Ramos (cell line): ENCODE measurements around the gene CCDC149.

Source experiments
- in situ Hi-C: fragments of 300-500 bp; cut with MboI; formaldehyde crosslinking; loops from one replicate; pipeline ENCODE4 v1.14.3; 2022; ENCODE audit warnings: low sequenced_read_pairs; ENCODE audit not compliant: unreplicated experiment

The CCDC149 gene

GRCh38 chr4:24849351-24849750 lies 63.5 kb downstream of the CCDC149 start:
- in situ Hi-C loops: no loop called here

DNA sequence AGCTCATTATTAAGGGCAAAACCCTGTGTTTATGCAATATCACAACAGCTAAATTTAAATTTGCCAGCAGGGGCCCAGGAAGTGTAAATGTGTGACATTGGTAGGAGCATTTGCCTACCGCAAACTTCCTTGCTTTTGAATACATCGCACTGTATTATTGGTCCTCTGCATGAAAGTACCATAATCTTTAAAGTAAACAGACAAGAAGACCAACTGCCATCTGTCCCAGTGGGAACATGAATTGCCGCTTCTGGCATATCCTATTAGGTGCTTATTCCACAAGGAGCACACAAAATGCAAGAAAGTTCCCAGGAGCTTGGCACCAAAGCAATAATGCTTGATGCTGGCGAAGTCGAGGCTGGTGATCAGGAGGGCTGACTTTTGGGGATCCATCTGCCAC lies 66.1 kb downstream of the CCDC149 start:
- in situ Hi-C loops: no loop called here

GRCh38 chr4:24845902-24846301 lies 66.9 kb downstream of the CCDC149 start:
- in situ Hi-C loops: no loop called here

DNA sequence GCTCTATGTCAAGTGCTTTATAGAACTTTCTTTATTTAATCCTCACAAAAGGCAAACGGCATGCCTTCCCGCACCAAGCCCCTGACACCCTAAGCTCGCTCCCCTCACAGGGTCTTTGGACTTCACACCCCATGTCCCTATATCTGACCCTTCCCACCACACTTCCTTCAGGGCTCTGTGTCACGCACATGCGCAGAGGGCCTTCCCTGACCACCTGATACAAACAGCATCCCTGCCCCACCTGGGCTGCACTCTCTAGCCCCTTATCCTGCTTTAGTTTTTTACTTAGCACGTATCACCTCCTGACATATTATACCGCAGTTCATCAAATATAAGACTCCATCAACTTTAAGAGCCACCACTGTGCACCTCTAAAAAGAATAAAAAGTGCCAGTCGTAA lies 67.7 kb downstream of the CCDC149 start:
- in situ Hi-C loops: no loop called here

- in situ Hi-C loops: no loop called here
Observed at GRCh38 chr4:24843096-24843495, 69.7 kb downstream of the CCDC149 start.

DNA sequence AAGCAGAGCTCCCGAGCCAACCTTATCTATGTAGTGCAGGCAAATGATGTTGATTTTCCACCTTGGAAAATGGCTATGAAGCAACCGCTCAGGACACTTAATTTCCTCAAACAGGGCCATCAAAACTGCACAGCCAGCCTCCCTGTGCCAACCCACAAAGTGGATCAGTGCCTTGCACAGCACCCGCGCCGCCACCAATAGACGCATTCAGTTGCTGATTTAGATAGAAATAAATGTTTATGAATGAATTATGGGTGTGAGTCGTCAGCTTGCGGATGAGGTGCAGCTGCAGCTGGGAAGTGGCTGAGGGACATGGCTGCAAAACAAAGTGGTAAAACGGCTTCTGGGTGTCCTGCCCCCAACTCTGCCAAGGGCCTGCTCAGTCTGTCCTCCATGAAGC lies 70.5 kb downstream of the CCDC149 start:
- in situ Hi-C loops: no loop called here

DNA sequence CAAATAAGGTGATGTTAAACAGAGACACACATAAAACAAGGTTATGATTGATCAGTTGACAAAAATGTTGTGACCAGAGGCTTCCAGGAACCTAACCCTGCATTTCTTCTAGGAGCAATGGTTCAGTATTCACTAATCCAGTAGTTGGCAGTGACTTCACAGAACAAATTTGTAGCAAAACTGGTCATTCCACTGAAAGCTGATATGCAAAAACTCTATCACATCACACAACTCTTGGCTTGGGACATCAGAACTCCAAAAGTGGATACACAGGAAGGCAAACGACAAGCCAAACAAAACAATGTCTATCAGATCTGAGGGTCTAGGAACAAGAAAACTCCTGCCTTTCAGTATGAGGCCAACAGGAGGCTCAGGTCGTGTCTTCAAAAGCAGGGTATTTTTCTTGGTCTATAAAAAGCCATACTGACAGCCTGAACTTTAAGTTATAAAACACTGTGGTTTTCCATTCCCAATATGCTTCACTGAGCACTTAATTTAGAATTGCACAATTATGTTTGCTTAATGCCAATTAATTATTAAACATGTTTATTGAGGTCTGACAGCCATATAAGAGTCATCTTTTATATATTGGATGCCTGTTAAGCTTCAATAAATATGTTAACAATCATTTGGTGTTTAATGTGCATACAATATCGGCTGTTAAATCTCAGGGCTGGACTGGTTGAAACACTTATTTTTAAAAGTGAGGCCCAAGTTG lies 71.9 kb downstream of the CCDC149 start:
- in situ Hi-C loops: no loop called here

DNA sequence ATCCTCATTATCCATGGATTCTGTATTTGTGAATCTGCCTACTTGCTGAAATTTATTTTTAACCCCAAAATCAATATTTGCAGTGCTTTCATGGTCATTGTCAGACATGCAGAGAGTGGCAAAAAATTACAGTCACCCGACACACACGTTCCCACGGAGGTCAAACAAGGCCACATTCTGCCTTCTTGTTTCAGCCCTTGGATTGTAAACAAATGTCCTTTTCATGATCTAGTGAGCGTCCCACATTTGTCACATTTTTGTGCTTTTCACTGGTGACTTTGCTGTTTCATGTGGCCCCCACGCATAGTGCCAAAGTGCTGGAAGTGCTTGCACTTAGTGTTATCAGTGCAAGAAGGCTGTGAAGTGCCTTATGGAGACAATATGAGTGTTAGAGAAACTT lies 72.5 kb downstream of the CCDC149 start:
- in situ Hi-C loops: no loop called here

GRCh38 chr4:24837781-24838180 lies 75.1 kb downstream of the CCDC149 start:
- in situ Hi-C loops: no loop called here

DNA sequence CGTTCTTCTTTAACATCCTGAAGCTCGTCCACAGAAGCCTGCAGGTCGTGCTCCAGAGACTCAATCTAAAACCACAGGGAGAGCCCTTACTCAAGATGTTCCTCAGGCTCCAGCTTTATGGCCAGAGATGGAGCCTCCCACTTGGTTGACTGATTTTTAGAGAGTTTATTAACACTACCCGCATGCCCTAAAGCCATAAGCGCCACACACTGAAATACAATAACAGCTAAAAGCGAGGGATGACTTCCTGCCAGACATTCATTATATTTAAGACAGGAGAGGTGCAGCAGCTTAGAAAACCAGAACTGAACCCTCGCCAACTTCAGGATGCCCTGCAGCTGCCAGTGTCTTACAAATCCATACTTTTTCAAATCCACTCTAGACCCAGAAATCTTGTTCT lies 75.5 kb downstream of the CCDC149 start:
- in situ Hi-C loops: no loop called here

GRCh38 chr4:24836661-24837242 lies 76.1 kb downstream of the CCDC149 start:
- in situ Hi-C loops: no loop called here

GRCh38 chr4:24835696-24836095 lies 77.1 kb downstream of the CCDC149 start:
- in situ Hi-C loops: no loop called here

DNA sequence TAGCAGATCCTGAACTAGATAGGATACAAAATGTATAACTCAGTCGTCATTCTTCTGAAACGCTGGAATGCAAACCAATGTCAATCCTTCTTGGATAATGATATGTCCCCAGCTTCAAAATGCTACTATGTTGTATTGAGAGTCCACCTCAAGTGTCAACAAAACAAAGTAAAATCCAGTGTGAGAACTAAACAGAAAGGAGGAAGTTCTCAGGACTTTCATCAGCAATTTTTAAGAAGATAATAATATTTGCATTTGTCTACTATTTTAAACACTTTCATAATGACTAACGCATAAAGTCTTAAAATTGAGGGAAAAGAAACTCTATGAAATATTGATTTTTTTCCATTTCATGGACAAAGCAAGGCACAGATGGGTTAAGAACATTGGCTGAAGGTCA lies 81.2 kb downstream of the CCDC149 start:
- in situ Hi-C loops: no loop called here

- in situ Hi-C loops: no loop called here
Observed at GRCh38 chr4:24824720-24825119, 88.1 kb downstream of the CCDC149 start.

DNA sequence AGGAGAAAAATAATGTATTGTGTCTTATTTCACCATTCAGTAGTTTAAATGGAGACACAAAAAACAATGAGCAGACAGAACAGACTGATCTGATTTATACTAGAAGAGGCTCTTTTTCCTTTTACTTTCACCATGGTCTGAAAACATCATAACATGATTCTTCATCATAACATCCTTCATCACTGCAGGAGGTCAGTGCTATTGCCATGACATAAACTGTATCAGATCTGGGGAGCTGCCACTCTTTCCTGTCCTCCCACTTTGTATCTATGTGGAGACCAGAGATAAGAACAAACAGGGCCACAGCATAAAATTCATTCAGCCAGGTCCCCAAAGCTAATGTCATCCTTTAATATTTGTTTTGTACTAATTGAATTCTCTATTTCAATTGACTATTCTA lies 92.3 kb downstream of the CCDC149 start:
- in situ Hi-C loops: no loop called here

DNA sequence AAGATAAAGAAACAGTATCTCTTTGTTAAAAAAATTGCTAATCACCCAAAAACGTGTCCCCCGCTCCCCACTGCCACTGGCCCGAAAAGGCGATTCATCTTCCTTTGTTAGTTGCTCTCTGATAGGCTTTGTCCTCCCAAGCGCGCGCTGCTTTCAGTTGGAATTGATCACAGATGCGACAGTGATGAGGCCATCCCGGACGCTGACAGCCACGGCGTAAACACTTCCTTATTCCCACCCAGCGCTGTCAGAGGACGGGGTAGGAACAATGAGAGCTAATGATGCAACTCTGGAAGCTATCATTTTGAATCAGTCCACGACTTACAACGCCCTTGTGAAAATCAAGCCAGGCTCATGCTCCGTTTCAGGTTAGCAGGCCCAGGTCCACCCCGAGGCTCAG lies 96.0 kb downstream of the CCDC149 start:
- in situ Hi-C loops: no loop called here

DNA sequence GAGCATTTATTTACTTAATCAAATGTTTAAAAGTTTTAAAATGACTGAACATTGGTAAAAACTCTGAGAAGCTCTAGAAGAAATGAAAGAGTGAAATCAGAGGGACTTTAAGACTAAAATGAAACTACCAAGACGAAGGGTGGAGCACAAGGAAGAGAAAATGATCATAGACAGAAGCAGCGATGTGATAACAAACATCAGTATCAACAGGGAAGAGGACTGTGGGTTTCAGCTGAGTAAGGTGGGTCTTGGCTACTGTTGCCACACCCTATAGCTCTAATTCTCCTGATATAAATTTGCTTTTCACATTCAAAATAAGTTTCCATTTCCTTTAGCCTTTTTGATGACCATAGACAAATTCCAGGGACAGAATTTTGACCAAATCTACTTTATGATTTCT lies 99.1 kb downstream of the CCDC149 start:
- in situ Hi-C loops: no loop called here

DNA sequence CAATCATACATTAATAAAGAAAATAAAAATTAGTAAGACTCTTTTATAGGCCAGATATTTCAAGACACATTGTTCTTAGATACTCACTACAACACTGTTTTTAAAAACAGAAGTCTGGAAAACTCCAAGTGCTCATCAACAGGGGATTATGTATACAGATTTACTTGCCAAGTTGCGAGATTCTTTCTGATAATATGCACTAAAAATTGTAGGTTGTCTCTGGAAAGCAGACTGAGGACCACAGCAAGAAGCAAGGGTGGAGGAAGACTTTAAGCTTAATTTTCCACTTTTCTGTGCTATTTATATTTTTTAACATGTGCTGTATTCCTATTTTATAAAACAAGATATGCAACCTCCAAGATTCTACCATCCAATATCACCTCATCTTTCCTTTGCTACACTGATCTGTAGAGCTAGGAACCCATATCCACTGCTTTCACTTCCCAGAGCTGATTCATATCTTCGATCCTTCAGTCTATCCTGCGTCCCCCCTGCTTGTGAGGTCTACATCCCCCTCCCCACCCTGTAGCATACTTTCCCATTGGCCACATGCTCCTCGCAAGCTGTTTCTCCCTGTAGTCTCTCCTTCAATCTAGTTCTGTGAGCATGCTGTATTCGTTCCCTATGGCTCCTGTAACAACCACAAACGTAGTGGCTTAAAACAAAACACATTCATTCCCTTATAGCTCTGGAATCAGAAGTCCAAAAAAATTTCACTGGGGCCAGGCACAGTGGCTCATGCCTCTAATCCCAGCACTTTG lies 101.8 kb downstream of the CCDC149 start:
- in situ Hi-C loops: no loop called here

GRCh38 chr4:24809815-24810405 lies 102.9 kb downstream of the CCDC149 start:
- in situ Hi-C loops: no loop called here

DNA sequence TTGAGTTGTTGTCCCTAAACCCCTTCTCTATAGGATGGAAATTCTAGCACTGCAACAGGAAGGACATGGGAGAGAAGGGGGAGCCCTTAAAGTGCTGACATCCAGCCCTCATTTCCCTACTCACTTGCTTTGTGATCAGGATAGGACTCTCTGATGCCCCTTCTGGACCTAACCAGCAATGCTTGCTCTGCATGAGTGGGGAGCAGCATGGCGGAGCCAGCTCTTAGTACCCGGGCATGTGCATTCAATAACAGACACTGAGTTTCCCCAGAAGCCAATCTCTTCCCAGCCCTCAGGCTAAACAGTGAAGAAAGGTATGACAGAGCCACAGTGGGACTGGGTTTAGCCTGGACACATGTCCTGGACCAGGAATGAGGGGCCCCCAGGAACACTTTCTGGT lies 103.5 kb downstream of the CCDC149 start:
- in situ Hi-C loops: no loop called here

DNA sequence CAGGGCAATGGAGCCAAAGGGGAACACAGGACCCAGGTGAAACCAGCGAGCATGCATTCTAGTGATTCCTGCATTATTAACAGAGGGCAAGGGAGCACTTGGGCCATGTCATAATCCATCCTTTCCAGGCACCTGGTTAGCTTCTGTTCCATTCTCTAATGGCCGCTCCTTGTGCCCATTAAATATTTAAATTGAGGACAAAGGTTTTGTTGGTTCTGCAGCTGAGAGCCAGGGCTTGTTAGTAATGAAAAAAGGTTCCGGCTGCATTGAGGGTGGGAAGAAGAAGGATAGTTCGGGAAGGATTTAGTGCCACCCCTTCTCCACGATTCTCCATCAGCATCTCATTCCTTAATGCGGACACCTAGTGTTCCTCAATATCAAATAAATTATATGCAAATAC lies 103.9 kb downstream of the CCDC149 start:
- in situ Hi-C loops: no loop called here
